HG02759 (cell line): ENCODE data around the gene DIS3.
A peak's percentile ranks its signal among the peaks of the same experiment; 100 is the strongest.
"Not testable (repeated sequence)": the region's sequence is repeated elsewhere in the genome, so short reads cannot be mapped to it uniquely, and the experiment has no call there.

Experiments used
- ATAC-seq: cut with Tn5 transposase; IDR thresholded peaks from one replicate; pipeline ENCODE4 v1.9.1; 2021; ENCODE audit warnings: mild to moderate bottlenecking, moderate library complexity; ENCODE audit not compliant: unreplicated experiment

The DIS3 gene

DNA sequence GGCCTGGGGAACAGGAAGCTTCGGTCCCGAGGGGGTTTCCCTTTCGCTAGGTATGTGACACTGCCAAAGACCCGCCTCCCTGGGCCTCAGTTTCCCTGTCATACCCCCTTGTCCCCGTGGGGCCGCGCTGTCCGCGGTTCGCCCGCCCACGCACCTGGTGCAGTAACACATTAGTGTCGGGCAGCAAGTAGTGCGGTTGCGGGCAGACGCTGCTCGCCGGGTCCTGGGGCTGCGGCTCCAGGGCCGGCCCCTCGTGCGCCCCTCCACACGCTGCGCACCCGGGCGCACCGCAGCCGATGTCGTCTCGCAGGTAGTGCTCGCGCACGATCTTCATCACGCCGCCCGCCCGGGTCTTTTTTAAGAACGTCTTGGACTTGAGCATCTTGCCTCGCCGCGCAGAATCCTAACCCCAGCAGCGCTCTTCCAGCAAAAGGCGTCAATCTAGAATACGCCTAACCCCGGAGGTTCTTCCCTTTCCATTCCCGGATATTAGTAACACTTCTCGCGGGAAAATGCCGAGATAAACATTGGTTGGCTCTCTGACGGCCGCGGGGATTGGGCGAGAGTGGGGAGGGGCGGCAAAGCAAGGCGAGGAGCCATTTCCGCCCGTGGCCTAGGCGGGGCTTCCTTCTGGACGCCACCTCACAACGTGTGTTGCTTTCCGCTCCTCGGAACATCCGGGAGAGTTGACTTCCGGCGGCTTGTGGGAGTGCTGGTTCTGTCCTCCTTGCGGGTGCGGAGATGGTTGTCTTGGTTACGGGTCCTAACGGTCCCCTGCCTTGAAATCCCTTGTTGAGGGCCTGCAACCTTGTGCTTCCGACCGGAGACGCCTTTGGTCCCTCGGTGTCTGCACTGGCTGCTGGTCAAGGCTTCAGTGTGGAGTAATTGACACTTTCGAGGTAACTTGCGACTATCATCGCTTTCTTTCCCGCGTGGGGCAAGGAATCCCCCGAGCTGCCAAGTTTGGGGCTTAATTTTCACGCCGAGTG is at the start of gene DIS3, which contains the start of gene PIBF1:
DIS3 (minus strand) TSS at position 450 of the 989 bp plus-strand sequence; CDS start at position 382, 68 bp downstream.
PIBF1 (plus strand) TSS at position 683 of the 989 bp plus-strand sequence. CDS start 1,337 bp downstream, outside the sequence.
- peak; percentile 96 for ATAC-seq

DNA sequence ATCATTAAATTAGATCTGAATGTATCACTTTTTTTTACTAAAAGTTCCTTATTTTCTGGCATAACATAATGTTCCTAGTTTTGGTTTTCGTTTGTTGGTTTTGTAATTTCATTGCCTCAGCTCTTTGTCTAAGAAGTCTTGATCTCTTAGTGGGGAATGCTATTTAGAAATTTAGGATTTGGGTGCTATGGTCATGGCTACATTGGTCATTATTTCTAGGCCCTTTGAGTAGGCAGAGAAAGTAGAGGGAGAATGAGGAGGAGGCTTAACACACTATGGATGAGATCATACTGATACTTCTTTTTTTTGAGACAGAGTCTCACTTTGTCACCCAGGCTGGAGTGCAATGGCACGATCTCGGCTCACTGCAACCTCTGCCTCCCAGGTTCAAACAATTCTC is 42.0 kb upstream of the DIS3 start:
- ATAC-seq: no peak

- ATAC-seq: no peak
Measured at GRCh38 chr13:72823081-72823480, 41.4 kb upstream of the DIS3 start.

DNA sequence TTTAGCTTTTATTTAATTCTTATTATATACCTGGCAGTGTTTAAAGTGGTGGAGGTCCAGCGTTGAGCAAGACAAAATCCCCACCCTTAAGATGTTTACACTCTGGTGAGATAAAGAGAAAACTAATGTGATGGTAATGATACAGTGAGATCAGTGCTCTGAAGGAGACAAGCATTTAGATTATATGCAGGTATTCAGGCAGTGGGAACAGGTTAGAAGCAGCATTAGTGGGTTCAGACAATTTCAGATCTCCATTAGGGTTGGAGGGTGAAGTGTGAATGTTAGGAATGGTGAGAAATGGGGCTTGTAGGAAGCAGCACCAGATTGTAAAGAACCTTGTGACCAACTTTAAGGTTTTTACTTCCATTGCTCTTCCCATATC is 39.2 kb upstream of the DIS3 start:
- ATAC-seq: no peak

DNA sequence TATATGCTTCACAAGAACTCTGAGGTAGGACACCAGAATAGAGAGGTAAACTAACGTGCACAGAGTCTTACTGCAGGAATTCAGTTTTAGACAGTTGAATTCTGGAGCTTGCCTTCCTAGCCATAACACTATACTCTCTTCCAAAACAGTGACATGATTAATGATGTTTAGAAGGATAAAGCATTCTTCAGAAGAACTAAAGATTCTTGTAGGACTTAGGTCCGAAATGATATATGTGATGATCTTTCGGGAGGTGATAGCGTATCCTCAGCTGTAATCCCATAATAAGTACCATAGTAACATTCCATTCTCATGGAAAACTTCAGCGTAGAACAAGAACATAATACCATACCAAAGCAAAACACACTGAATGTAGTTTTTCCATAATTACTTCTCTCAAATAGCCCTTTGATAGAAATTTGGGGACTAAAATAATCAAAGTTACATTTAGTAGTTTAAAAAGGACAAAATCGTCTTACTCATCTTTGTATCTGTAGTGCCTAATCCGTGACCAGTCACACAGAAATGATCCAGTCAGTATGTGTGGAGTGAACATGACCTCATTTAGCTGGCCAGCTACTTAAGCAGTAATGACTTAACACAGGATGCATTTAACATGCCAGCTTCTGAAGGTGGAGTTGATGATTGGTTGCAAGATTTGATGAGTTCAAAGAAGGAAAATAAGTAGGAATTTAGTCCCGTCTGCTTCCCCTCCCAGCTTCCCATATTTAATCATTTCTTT is 38.6 kb upstream of the DIS3 start:
- no peak for ATAC-seq

DNA sequence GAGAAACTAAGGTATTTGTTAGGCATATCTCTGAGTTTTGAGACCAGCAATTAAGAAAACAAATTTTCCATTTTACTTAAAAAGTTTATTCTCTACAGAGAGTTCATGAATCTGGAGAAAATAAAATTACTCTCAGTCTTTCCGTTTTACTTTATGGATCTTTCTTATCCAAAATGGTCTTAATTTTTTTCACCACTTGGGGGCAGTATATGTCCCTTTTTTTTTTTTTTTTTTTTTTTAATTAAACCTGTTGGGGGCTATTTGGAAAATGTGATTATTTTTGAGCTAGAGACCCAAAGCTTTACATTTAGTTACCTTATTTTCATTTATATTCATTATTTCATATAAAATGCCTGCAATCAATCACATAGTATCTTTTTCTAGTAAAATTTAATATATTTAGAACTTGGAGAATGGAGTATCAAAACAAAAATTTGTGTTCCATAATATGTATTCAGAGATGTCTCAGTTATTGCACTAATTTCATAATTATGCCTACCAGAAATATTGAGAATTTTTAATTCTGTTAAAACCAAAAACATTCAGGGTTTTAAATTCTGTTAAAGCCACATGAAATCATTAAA is 27.3 kb upstream of the DIS3 start:
- no peak for ATAC-seq

GRCh38 chr13:72806514-72806913 is 24.8 kb upstream of the DIS3 start:
- not testable (repeated sequence) for ATAC-seq

GRCh38 chr13:72805676-72806346 is 24.1 kb upstream of the DIS3 start:
- ATAC-seq: no peak

GRCh38 chr13:72804301-72804700 is 22.6 kb upstream of the DIS3 start:
- no peak for ATAC-seq

DNA sequence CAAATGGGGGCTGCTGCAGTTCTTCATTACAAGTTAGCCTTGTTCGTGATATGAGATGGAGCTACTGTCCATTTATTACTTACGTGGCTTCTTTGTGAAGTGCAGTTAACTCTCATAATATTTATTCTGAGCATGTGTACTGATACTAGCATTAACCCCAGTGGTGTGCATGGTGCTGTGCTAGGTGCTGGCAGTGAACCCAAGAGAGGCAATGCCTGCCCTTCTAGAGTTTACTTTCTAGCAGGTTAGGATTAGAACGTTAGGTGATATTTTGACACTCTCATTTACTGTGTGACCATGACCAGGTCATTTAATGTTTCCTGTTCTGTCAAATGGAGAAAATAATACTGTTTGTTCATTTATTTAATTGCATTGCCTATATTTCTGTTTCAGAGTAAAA is 17.1 kb upstream of the DIS3 start:
- ATAC-seq: no peak

DNA sequence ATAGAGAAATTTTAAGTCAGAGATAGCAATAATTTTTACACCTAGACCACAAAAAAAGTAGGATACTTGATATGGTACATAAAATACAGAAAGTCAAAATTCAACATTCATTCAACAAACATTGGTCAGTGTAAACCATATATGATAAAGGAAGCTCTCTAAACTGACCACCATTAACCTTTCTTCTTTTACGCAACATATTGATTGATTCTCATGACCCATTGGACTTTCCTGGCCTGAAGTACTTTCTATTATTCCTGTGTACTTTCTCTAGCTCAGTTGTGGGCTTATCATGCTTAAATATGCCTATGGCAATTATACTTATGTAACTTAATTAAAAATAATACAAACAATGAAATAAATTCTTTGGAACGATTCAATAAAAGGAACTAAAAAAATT is 10.9 kb upstream of the DIS3 start:
- ATAC-seq: no peak

DNA sequence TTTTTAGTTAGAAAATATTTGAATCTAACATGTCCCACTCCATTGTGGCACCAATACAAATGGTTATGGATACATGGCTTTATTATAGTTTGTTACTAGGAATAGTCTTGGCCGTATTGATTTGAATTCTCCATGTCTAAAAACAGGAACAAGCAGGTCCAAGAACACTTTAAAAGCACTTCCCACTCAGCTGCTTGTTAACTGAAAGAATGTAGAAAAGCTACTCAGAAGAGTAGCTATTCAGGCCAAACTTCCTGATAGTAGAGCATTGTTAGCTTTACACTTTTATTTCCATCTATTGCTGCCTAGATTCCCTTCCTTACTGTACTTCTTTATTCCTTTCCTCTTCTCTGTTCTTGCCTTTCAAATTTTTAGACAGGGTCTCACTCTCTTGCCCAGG is 7.1 kb upstream of the DIS3 start:
- no peak for ATAC-seq

GRCh38 chr13:72784679-72785078 is 3.0 kb upstream of the DIS3 start:
- ATAC-seq: not testable (repeated sequence)

DNA sequence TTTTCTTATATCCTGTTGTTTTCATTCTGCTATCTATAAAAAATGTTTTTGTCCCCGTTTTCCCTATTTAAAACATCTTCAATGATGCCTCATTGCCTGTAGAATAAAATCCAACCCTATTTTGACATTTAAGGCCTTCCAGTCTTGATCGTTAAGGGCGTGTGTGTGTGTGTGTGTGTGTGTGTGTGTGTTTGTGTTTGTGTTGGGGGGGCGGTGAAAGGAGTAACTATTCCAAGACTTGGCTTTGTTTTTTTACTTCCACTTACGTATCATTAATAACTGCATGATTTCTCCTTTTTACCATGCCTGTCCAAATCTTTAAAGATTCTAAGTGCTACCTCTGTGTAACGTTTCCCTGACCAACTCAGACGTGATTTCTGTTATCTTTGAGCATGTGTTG is 1.0 kb upstream of the DIS3 start:
- ATAC-seq: no peak

DNA sequence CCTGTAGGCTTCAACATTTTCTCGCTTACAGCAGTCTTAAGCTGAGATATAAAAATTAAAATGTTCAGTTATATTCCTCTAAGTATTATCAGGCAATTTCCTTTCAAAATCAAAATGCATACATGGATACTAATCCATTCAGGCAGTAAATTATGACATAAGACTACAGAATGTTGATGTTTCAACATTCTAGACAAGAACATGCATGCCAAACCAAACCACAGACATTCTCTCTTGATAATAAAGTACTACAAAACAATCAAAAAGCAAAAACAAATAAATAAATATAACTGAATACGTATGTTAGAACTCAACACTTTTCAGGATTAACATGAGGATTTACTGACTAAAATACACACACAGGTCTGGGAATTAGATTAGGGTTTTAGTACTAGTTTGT is 7.7 kb downstream of the DIS3 start:
- no peak for ATAC-seq

DNA sequence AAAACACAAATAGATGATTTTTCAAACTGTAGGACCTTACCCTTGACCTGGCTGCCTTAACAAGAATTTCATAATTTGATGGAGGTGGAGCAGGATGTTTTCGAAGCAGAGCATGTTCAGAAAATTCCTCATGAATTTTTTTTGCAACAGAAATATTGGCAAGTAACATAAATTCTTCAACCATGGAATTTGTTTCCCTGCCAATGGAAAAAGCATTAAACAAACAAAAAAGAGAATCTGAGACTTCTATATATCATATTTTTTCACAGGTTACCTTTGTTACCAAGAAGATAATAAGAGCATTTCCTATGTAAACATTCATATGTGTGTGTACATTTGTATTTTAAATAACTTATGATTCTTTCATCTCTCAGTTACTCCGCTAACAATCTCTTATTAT is 18.3 kb downstream of the DIS3 start:
- ATAC-seq: no peak

- no peak for ATAC-seq
Measured at GRCh38 chr13:72760189-72760588, 21.5 kb downstream of the DIS3 start.

- no peak for ATAC-seq
Measured at GRCh38 chr13:72757792-72758535, 23.7 kb downstream of the DIS3 start.

GRCh38 chr13:72754111-72754510 is 27.6 kb downstream of the DIS3 start:
- ATAC-seq: no peak

GRCh38 chr13:72751220-72751619 is 30.5 kb downstream of the DIS3 start:
- ATAC-seq: no peak
